WTC11 (cell line): ENCODE results near the gene GPC6.

Experiments
- ATF3 ChIP-seq: sonication (generic); formaldehyde crosslinking; conservative IDR thresholded peaks from 2 replicates; pipeline ENCODE4 v1.8.1; 2022; ENCODE audit warnings: mild to moderate bottlenecking, missing genetic modification reagents
- E2F1 ChIP-seq: sonication (generic); formaldehyde crosslinking; IDR thresholded peaks from 2 replicates; pipeline ENCODE4 v1.8.0; 2022; ENCODE audit warnings: mild to moderate bottlenecking, missing genetic modification reagents
- HMGA2 ChIP-seq: fragments of 250-450 bp; sonication (Bioruptor Pico); IDR thresholded peaks from 2 replicates; pipeline ENCODE4 v1.4.0; 2021; ENCODE audit warnings: mild to moderate bottlenecking, moderate library complexity
- IRF1 ChIP-seq: sonication (generic); formaldehyde crosslinking; IDR thresholded peaks from 2 replicates; pipeline ENCODE4 v1.8.0; 2023; ENCODE audit warnings: missing genetic modification reagents
- JUN ChIP-seq: sonication (generic); formaldehyde crosslinking; IDR thresholded peaks from 2 replicates; pipeline ENCODE4 v1.8.0; 2023; ENCODE audit warnings: mild to moderate bottlenecking, missing genetic modification reagents
- KAT7 ChIP-seq: sonication (generic); formaldehyde crosslinking; IDR thresholded peaks from 2 replicates; pipeline ENCODE4 v1.8.1; 2023; ENCODE audit warnings: missing genetic modification reagents, mild to moderate bottlenecking, borderline replicate concordance
- NFYB ChIP-seq: sonication (generic); formaldehyde crosslinking; conservative IDR thresholded peaks from 2 replicates; pipeline ENCODE4 v1.8.0; 2022; ENCODE audit warnings: low read depth, missing genetic modification reagents
- SP1 ChIP-seq: sonication (generic); formaldehyde crosslinking; conservative IDR thresholded peaks from 2 replicates; pipeline ENCODE4 v1.8.1; 2022; ENCODE audit warnings: missing genetic modification reagents
- ZNF423 ChIP-seq: fragments of 250-450 bp; sonication (Bioruptor Pico); IDR thresholded peaks from 2 replicates; pipeline ENCODE4 v2.1.2; 2022; ENCODE audit warnings: mild to moderate bottlenecking, moderate library complexity
- TF ChIP-seq, protein P1 (sequence below): fragments of 200-600 bp; IDR thresholded peaks from 2 replicates; pipeline ENCODE4 v1.8.0; 2022; ENCODE audit warnings: antibody characterized with exemption
- TF ChIP-seq, protein P2 (sequence below): sonication (generic); formaldehyde crosslinking; IDR thresholded peaks from 2 replicates; pipeline ENCODE4 v1.8.1; 2023; ENCODE audit warnings: mild to moderate bottlenecking, missing genetic modification reagents
- TF ChIP-seq, protein P3 (sequence below): fragments of 250-450 bp; sonication (Bioruptor Pico); IDR thresholded peaks from 2 replicates; pipeline ENCODE4 v2.1.2; 2022; ENCODE audit warnings: mild to moderate bottlenecking, moderate library complexity
- TF ChIP-seq, protein P4 (sequence below): sonication (generic); formaldehyde crosslinking; IDR thresholded peaks from 2 replicates; pipeline ENCODE4 v1.8.1; 2022; ENCODE audit warnings: low read depth, mild to moderate bottlenecking, moderate library complexity, missing genetic modification reagents, borderline replicate concordance

DNA sequence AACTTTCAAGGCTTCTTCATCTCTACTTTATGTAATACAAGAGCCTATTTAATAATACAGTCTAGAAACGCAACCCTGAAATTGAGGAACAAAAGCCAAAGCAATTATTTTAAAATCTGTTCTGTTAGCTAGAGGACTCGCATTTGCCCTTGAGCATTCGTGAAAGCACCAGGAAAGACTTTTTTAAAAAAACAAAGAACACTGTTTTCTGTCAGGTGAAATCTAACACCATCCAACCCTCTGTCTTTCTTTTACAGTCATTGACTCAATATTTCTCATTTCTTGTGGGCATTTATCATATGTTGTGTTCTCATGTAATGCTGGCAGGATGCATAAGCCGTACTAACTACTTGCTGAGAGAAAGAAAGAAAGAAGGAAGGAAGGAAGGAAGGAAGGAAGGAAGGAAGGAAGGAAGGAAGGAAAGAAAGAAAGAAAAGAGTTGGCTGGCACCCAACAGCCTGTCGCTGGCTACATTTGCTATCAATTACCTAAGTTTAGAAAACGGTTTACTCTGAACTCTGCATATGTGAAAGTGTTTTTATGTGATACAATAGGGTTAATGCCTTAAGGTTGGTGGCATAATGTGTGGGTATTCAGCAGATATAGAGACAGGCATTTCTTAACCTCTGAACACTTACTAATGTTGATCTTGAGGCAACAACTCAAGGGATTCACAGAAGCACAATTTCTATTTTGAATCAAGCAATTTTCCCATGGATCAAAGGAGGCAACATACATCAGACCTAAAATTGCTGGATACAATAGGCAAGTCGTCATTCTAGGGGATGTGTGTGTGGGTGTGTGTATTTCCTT is 807.4 kb downstream of the GPC6 start:
- TF ChIP-seq HMGA2 (CRISPR knock-in tag) (no peak), E2F1 (CRISPR knock-in tag) (no peak), ZNF423 (CRISPR knock-in tag) (no peak), ATF3 (no peak), NFYB (CRISPR knock-in tag) (no peak), JUN (CRISPR knock-in tag) (no peak), SP1 (CRISPR knock-in tag) (no peak), IRF1 (CRISPR knock-in tag) (no peak), KAT7 (CRISPR knock-in tag) (no peak)
- TF ChIP-seq, protein P1, sequence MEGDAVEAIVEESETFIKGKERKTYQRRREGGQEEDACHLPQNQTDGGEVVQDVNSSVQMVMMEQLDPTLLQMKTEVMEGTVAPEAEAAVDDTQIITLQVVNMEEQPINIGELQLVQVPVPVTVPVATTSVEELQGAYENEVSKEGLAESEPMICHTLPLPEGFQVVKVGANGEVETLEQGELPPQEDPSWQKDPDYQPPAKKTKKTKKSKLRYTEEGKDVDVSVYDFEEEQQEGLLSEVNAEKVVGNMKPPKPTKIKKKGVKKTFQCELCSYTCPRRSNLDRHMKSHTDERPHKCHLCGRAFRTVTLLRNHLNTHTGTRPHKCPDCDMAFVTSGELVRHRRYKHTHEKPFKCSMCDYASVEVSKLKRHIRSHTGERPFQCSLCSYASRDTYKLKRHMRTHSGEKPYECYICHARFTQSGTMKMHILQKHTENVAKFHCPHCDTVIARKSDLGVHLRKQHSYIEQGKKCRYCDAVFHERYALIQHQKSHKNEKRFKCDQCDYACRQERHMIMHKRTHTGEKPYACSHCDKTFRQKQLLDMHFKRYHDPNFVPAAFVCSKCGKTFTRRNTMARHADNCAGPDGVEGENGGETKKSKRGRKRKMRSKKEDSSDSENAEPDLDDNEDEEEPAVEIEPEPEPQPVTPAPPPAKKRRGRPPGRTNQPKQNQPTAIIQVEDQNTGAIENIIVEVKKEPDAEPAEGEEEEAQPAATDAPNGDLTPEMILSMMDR: no peak
- TF ChIP-seq, protein P2, sequence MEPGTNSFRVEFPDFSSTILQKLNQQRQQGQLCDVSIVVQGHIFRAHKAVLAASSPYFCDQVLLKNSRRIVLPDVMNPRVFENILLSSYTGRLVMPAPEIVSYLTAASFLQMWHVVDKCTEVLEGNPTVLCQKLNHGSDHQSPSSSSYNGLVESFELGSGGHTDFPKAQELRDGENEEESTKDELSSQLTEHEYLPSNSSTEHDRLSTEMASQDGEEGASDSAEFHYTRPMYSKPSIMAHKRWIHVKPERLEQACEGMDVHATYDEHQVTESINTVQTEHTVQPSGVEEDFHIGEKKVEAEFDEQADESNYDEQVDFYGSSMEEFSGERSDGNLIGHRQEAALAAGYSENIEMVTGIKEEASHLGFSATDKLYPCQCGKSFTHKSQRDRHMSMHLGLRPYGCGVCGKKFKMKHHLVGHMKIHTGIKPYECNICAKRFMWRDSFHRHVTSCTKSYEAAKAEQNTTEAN (CRISPR knock-in tag): no peak
- TF ChIP-seq, protein P3, sequence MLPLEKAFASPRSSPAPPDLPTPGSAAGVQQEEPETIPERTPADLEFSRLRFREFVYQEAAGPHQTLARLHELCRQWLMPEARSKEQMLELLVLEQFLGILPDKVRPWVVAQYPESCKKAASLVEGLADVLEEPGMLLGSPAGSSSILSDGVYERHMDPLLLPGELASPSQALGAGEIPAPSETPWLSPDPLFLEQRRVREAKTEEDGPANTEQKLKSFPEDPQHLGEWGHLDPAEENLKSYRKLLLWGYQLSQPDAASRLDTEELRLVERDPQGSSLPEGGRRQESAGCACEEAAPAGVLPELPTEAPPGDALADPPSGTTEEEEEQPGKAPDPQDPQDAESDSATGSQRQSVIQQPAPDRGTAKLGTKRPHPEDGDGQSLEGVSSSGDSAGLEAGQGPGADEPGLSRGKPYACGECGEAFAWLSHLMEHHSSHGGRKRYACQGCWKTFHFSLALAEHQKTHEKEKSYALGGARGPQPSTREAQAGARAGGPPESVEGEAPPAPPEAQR (CRISPR knock-in tag): no peak
- TF ChIP-seq, protein P4, sequence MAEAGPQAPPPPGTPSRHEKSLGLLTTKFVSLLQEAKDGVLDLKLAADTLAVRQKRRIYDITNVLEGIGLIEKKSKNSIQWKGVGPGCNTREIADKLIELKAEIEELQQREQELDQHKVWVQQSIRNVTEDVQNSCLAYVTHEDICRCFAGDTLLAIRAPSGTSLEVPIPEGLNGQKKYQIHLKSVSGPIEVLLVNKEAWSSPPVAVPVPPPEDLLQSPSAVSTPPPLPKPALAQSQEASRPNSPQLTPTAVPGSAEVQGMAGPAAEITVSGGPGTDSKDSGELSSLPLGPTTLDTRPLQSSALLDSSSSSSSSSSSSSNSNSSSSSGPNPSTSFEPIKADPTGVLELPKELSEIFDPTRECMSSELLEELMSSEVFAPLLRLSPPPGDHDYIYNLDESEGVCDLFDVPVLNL (CRISPR knock-in tag): no peak
